ENCODE measurements around the gene GNB1L.

The GNB1L gene

GRCh38 chr22:19873138-19873959 is 18.7 kb upstream of the GNB1L start:
- DNase-seq (ENCODE audit: low spot score), result no peak
- WGBS, 2 donors (ENCODE audit: extremely low coverage in 2 of 2, insufficient read length in 2 of 2, insufficient replicate concordance in 1 of 2), result no CpG with 5 or more reads among the region's 27 CpGs

DNA sequence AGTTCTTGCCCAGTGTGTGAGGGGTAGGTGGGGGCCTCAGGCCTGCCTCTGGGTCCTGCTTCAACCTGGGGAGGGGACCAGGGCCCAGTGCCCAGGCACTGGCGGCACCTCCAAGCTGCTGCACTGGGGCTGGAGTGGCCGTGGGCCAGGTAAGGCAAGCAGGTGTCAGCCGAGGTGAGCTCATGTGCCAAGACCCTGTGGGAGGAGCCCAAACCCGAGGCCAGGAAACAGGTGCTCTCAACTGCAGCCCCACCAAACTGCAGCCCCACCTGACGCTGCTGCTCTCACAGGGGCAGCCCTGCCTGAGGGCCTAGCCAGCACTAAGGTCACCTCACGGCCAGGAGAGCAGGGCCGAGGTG is 18.1 kb upstream of the GNB1L start:
- H3K4me2 ChIP-seq (ENCODE audit: insufficient read depth, low read length, poor library complexity, severe bottlenecking), result no peak overlapping the region
- WGBS, 2 donors (ENCODE audit: extremely low coverage in 2 of 2, insufficient read length in 2 of 2, insufficient replicate concordance in 1 of 2), result no CpG with 5 or more reads among the region's 7 CpGs
- peak overlapping the region; percentile 82 for H3K14ac ChIP-seq (ENCODE audit: low read length)
- peak overlapping the region; percentile 35 for H2BK5ac ChIP-seq (ENCODE audit: low read length)
- peak overlapping the region; percentile 24 for H2AK5ac ChIP-seq (ENCODE audit: low read depth, low read length)
- H3K79me1 ChIP-seq (ENCODE audit: low read depth, low read length), result peaks cover 5% of the 10 kb centered on the region
- no peaks in the 10 kb centered on the region for H3K9me3 ChIP-seq (replicated peaks in 1 of 2; ENCODE audit: control insufficient read depth in 2 of 2, insufficient read depth in 1 of 2, low read depth in 1 of 2, low read length in 2 of 2)
- H2BK15ac ChIP-seq (ENCODE audit: low read length), result peak overlapping the region; percentile 89
- no peak overlapping the region for H3K4ac ChIP-seq (ENCODE audit: low read length)
- H3K23ac ChIP-seq (ENCODE audit: low read depth, low read length, poor library complexity), result peak overlapping the region; percentile 83
- peak overlapping the region; percentile 70 for H3K18ac ChIP-seq (ENCODE audit: low read length)
- peaks cover 0 to 3% of the 10 kb centered on the region in 2 donors for H3K36me3 ChIP-seq (replicated peaks in 1 of 2; ENCODE audit: control insufficient read depth in 2 of 2, insufficient read depth in 2 of 2, low read length in 2 of 2)
- H3K9ac ChIP-seq (ENCODE audit: low read depth, low read length, poor library complexity), result no peak overlapping the region
- H2BK12ac ChIP-seq (ENCODE audit: low read length), result no peak overlapping the region
- peak overlapping the region; percentile 86 for H4K8ac ChIP-seq (ENCODE audit: low read depth, low read length)
- no peak overlapping the region for H2BK120ac ChIP-seq (ENCODE audit: low read depth, low read length)
- H3K4me1 ChIP-seq (ENCODE audit: control insufficient read depth in 2 of 2, insufficient read depth in 1 of 2, low read depth in 1 of 2, low read length in 2 of 2), result peaks cover 17 to 18% of the 10 kb centered on the region in 2 donors
- DNase-seq (ENCODE audit: low spot score), result no peak
- no peak overlapping the region for H4K91ac ChIP-seq (ENCODE audit: low read depth, low read length, poor library complexity)
- no peak overlapping the region for H3K4me3 ChIP-seq (ENCODE audit: low read length in 2 of 2)
- no peak overlapping the region for H2AFZ ChIP-seq (ENCODE audit: low read length)
- no peaks in the 10 kb centered on the region for H3K27me3 ChIP-seq (ENCODE audit: control insufficient read depth in 3 of 3, insufficient read depth in 3 of 3, low read depth in 1 of 3, low read length in 3 of 3)
- H3K27ac ChIP-seq (replicated peaks; ENCODE audit: low read length), result no peak overlapping the region

More at GRCh38 chr22:19873138-19873959, 18.7 kb upstream of the GNB1L start:
- peaks cover 10% of the 10 kb centered on the region for H3K79me1 ChIP-seq (ENCODE audit: low read depth, low read length)
- no peak overlapping the region for H4K91ac ChIP-seq (ENCODE audit: low read depth, low read length, poor library complexity)
- peak overlapping the region; percentile 35 for H2BK5ac ChIP-seq (ENCODE audit: low read length)
- H4K8ac ChIP-seq (ENCODE audit: low read depth, low read length), result peak overlapping the region; percentile 4
- H3K23ac ChIP-seq (ENCODE audit: low read depth, low read length, poor library complexity), result peak overlapping the region; percentile 94
- no peaks in the 10 kb centered on the region for H3K27me3 ChIP-seq (ENCODE audit: control insufficient read depth in 3 of 3, insufficient read depth in 3 of 3, low read depth in 1 of 3, low read length in 3 of 3)
- no peak overlapping the region for H3K9ac ChIP-seq (ENCODE audit: low read depth, low read length, poor library complexity)
- H3K4ac ChIP-seq (ENCODE audit: low read length), result no peak overlapping the region
- H3K27ac ChIP-seq (replicated peaks; ENCODE audit: low read length), result no peak overlapping the region
- H2AFZ ChIP-seq (ENCODE audit: low read length), result peak overlapping the region; percentile 88
- no peaks in the 10 kb centered on the region for H3K9me3 ChIP-seq (replicated peaks in 1 of 2; ENCODE audit: control insufficient read depth in 2 of 2, insufficient read depth in 1 of 2, low read depth in 1 of 2, low read length in 2 of 2)
- peak overlapping the region; percentile 41 for H2BK12ac ChIP-seq (ENCODE audit: low read length)
- peaks cover 0 to 3% of the 10 kb centered on the region in 2 donors for H3K36me3 ChIP-seq (replicated peaks in 1 of 2; ENCODE audit: control insufficient read depth in 2 of 2, insufficient read depth in 2 of 2, low read length in 2 of 2)
- peak overlapping the region; percentile 24 for H2AK5ac ChIP-seq (ENCODE audit: low read depth, low read length)
- peaks cover 17 to 24% of the 10 kb centered on the region in 2 donors for H3K4me1 ChIP-seq (ENCODE audit: control insufficient read depth in 2 of 2, insufficient read depth in 1 of 2, low read depth in 1 of 2, low read length in 2 of 2)
- no peak overlapping the region for H3K4me2 ChIP-seq (ENCODE audit: insufficient read depth, low read length, poor library complexity, severe bottlenecking)
- H2BK15ac ChIP-seq (ENCODE audit: low read length), result peak overlapping the region; percentile 89
- H3K4me3 ChIP-seq (ENCODE audit: low read length in 2 of 2), result no peak overlapping the region
- H3K14ac ChIP-seq (ENCODE audit: low read length), result peak overlapping the region; percentile 82
- H3K18ac ChIP-seq (ENCODE audit: low read length), result peak overlapping the region; percentile 86
- H2BK120ac ChIP-seq (ENCODE audit: low read depth, low read length), result no peak overlapping the region

- H2AFZ ChIP-seq (ENCODE audit: low read length), result no peak overlapping the region
- no peak overlapping the region for H3K4me2 ChIP-seq (ENCODE audit: insufficient read depth, low read length, poor library complexity, severe bottlenecking)
- peak overlapping the region; percentile 35 for H2BK5ac ChIP-seq (ENCODE audit: low read length)
- peak overlapping the region; percentile 34 for H3K9ac ChIP-seq (ENCODE audit: low read depth, low read length, poor library complexity)
- peak overlapping the region; percentile 93 for H2BK12ac ChIP-seq (ENCODE audit: low read length)
- peak overlapping the region; percentile 97 for H3K14ac ChIP-seq (ENCODE audit: low read length)
- H3K4me3 ChIP-seq (ENCODE audit: low read length in 2 of 2), result no peak overlapping the region
- no peak overlapping the region for H2BK120ac ChIP-seq (ENCODE audit: low read depth, low read length)
- H3K4me1 ChIP-seq (ENCODE audit: control insufficient read depth in 2 of 2, insufficient read depth in 1 of 2, low read depth in 1 of 2, low read length in 2 of 2), result peaks cover 15 to 17% of the 10 kb centered on the region in 2 donors
- H2AK5ac ChIP-seq (ENCODE audit: low read depth, low read length), result peak overlapping the region; percentile 97
- peak overlapping the region; percentile 89 for H3K23ac ChIP-seq (ENCODE audit: low read depth, low read length, poor library complexity)
- no peak for DNase-seq (ENCODE audit: low spot score)
- H4K8ac ChIP-seq (ENCODE audit: low read depth, low read length), result peak overlapping the region; percentile 86
- H3K36me3 ChIP-seq (replicated peaks in 1 of 2; ENCODE audit: control insufficient read depth in 2 of 2, insufficient read depth in 2 of 2, low read length in 2 of 2), result no peaks in the 10 kb centered on the region
- no peaks in the 10 kb centered on the region for H3K27me3 ChIP-seq (ENCODE audit: control insufficient read depth in 3 of 3, insufficient read depth in 3 of 3, low read depth in 1 of 3, low read length in 3 of 3)
- no peaks in the 10 kb centered on the region for H3K9me3 ChIP-seq (replicated peaks in 1 of 2; ENCODE audit: control insufficient read depth in 2 of 2, insufficient read depth in 1 of 2, low read depth in 1 of 2, low read length in 2 of 2)
- H3K79me1 ChIP-seq (ENCODE audit: low read depth, low read length), result peaks cover 1% of the 10 kb centered on the region
- peak overlapping the region; percentile 66 for H3K18ac ChIP-seq (ENCODE audit: low read length)
- no peak overlapping the region for H3K27ac ChIP-seq (replicated peaks; ENCODE audit: low read length)
- peak overlapping the region; percentile 67 for H2BK15ac ChIP-seq (ENCODE audit: low read length)
- WGBS, 2 donors (ENCODE audit: extremely low coverage in 2 of 2, insufficient read length in 2 of 2, insufficient replicate concordance in 1 of 2), result no CpG with 5 or more reads among the region's 16 CpGs
- H3K4ac ChIP-seq (ENCODE audit: low read length), result no peak overlapping the region
- H4K91ac ChIP-seq (ENCODE audit: low read depth, low read length, poor library complexity), result no peak overlapping the region
Measured at GRCh38 chr22:19871845-19872778, 17.4 kb upstream of the GNB1L start.
